GM23338 (cell line): ENCODE data around the gene FHIT.

Experiments used
- EZH2 ChIP-seq: fragments of 200-600 bp; sonication (generic); IDR thresholded peaks from one replicate; pipeline ENCODE4 v1.8.0; 2017; ENCODE audit warnings: antibody characterized with exemption, mild to moderate bottlenecking, low read depth; ENCODE audit not compliant: unreplicated experiment
- EZH2phosphoT487 ChIP-seq: fragments of 200-600 bp; sonication (generic); IDR thresholded peaks from one replicate; pipeline ENCODE4 v1.8.1; 2018; ENCODE audit warnings: antibody characterized with exemption; ENCODE audit not compliant: unreplicated experiment
- POLR2AphosphoS5 ChIP-seq: IDR thresholded peaks from 2 replicates; pipeline ENCODE4 v1.6.1; 2016; ENCODE audit warnings: antibody characterized with exemption, low read depth
- TF ChIP-seq, protein P1 (sequence below), 2 experiments: fragments of 200-600 bp in 1 of 2; sonication (generic) in 1 of 2; conservative IDR thresholded peaks; 2 replicates each; pipeline versions ENCODE4 v1.5.1 to v1.6.1; 2016 to 2017; ENCODE audit warnings: antibody characterized with exemption in 2 of 2, low read depth in 2 of 2, mild to moderate bottlenecking in 2 of 2, moderate library complexity in 1 of 2

DNA sequence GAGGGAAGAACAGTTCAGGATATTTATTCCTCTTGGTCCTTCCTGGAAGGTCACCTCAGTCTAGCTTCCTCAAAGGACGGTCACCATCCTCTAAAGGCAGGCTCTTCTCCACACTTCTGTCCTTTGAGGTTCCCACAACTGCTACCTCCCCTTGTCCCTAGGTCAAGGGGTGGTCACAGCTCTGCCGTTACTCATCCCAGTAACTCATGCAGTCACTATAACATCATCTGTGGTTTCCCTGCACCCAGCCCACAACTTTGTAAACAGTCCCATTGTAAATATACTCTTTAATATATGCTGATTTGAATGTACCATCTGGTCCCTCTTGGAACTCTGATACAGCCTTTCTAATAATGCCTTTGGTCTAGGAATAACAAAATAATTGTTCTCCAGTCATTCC, 887.4 kb downstream of the FHIT start:
- TF ChIP-seq, protein P1, sequence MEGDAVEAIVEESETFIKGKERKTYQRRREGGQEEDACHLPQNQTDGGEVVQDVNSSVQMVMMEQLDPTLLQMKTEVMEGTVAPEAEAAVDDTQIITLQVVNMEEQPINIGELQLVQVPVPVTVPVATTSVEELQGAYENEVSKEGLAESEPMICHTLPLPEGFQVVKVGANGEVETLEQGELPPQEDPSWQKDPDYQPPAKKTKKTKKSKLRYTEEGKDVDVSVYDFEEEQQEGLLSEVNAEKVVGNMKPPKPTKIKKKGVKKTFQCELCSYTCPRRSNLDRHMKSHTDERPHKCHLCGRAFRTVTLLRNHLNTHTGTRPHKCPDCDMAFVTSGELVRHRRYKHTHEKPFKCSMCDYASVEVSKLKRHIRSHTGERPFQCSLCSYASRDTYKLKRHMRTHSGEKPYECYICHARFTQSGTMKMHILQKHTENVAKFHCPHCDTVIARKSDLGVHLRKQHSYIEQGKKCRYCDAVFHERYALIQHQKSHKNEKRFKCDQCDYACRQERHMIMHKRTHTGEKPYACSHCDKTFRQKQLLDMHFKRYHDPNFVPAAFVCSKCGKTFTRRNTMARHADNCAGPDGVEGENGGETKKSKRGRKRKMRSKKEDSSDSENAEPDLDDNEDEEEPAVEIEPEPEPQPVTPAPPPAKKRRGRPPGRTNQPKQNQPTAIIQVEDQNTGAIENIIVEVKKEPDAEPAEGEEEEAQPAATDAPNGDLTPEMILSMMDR (conservative IDR thresholded peaks at IDR 0.05; ENCODE audit: low read depth in 2 of 2) = no peak
- TF ChIP-seq EZH2 (no peak), POLR2AphosphoS5 (no peak), EZH2phosphoT487 (no peak)
